Measurements from ENCODE around the gene C6orf136. TPM values are rescaled to one million over a fixed set of nuclear protein-coding genes. Genes with fewer than 3 reads are reported as not detected.

Gene C6orf136
- polyA plus RNA-seq, 1 donor (not counting 4 experiments of a cell fraction or from before 2014, with no cell fraction given): 7.8 TPM

- Histone ChIP-seq H3K79me2 (ENCODE audit: control insufficient read depth, insufficient read depth, low read length) (no peaks in the 10 kb centered on the region), H3K36me3 (ENCODE audit: control insufficient read depth in 2 of 2, extremely low read depth in 1 of 2, insufficient read depth in 2 of 2, low read length in 2 of 2) (peaks cover 12 to 17% of the 10 kb centered on the region in 2 experiments), H3K9me3 (ENCODE audit: control insufficient read depth, low read depth, low read length) (no peaks in the 10 kb centered on the region), H2AFZ (ENCODE audit: control insufficient read depth, low read length) (no peak overlapping the region), H3K4me2 (ENCODE audit: control insufficient read depth, extremely low read depth, insufficient read depth, low read depth, low read length) (no peak overlapping the region), H3K27me3 (ENCODE audit: control insufficient read depth, extremely low read depth, insufficient read depth, low read length) (no peaks in the 10 kb centered on the region), H3K4me3 (ENCODE audit: control insufficient read depth in 2 of 3, extremely low read depth in 1 of 3, insufficient read depth in 2 of 3, low read depth in 1 of 3, low read length in 3 of 3) (no peak overlapping the region), H4K20me1 (ENCODE audit: control insufficient read depth, extremely low read depth, insufficient read depth, low read length) (no peaks in the 10 kb centered on the region), H3K9ac (ENCODE audit: control insufficient read depth, extremely low read depth, insufficient read depth, low read length) (no peak overlapping the region), H3K9me1 (ENCODE audit: control insufficient read depth, extremely low read depth, insufficient read depth, low read length) (no peaks in the 10 kb centered on the region), H3K27ac (ENCODE audit: control insufficient read depth, insufficient read depth, low read length) (no peak overlapping the region), H3K4me1 (ENCODE audit: control insufficient read depth, extremely low read depth, insufficient read depth, low read length) (no peaks in the 10 kb centered on the region)
- TF ChIP-seq EZH2 (IDR thresholded peaks at IDR 0.05; ENCODE audit: low read length) (no peak), CTCF (optimal IDR thresholded peaks at IDR 0.05 in 1 of 3, IDR thresholded peaks at IDR 0.05 in 1 of 3, conservative IDR thresholded peaks at IDR 0.05 in 1 of 3; ENCODE audit: extremely low read depth in 1 of 3, insufficient read depth in 2 of 3, low read length in 3 of 3) (no peak)
- FAIRE-seq (no peak), DNase-seq (ENCODE audit: low read depth, low spot score) (no peak)
- dilution Hi-C loops (cut with MboI; ENCODE audit: extremely low pct_ligation_motif_present, low sequenced_read_pairs): no loop called here
Measured at GRCh38 chr6:30635834-30636233, 11.1 kb upstream of the C6orf136 start.

- no peak overlapping the region for H3K4me2 ChIP-seq (ENCODE audit: control insufficient read depth, extremely low read depth, insufficient read depth, low read depth, low read length)
- no peak overlapping the region for H2AFZ ChIP-seq (ENCODE audit: control insufficient read depth, low read length)
- no peak overlapping the region for H3K9ac ChIP-seq (ENCODE audit: control insufficient read depth, extremely low read depth, insufficient read depth, low read length)
- DNase-seq (ENCODE audit: low read depth, low spot score) (no peak), FAIRE-seq (no peak)
- no peaks in the 10 kb centered on the region for H3K4me1 ChIP-seq (ENCODE audit: control insufficient read depth, extremely low read depth, insufficient read depth, low read length)
- H3K79me2 ChIP-seq (ENCODE audit: control insufficient read depth, insufficient read depth, low read length): no peaks in the 10 kb centered on the region
- no peak overlapping the region for H3K27ac ChIP-seq (ENCODE audit: control insufficient read depth, insufficient read depth, low read length)
- H3K9me3 ChIP-seq (ENCODE audit: control insufficient read depth, low read depth, low read length): no peaks in the 10 kb centered on the region
- H3K36me3 ChIP-seq (ENCODE audit: control insufficient read depth in 2 of 2, extremely low read depth in 1 of 2, insufficient read depth in 2 of 2, low read length in 2 of 2): peaks cover 13 to 21% of the 10 kb centered on the region in 2 experiments
- no peaks in the 10 kb centered on the region for H3K27me3 ChIP-seq (ENCODE audit: control insufficient read depth, extremely low read depth, insufficient read depth, low read length)
- TF ChIP-seq EZH2 (IDR thresholded peaks at IDR 0.05; ENCODE audit: low read length) (no peak), CTCF (optimal IDR thresholded peaks at IDR 0.05 in 1 of 3, IDR thresholded peaks at IDR 0.05 in 1 of 3, conservative IDR thresholded peaks at IDR 0.05 in 1 of 3; ENCODE audit: extremely low read depth in 1 of 3, insufficient read depth in 2 of 3, low read length in 3 of 3) (no peak)
- no peaks in the 10 kb centered on the region for H4K20me1 ChIP-seq (ENCODE audit: control insufficient read depth, extremely low read depth, insufficient read depth, low read length)
- dilution Hi-C loops (cut with MboI; ENCODE audit: extremely low pct_ligation_motif_present, low sequenced_read_pairs): no loop called here
- H3K9me1 ChIP-seq (ENCODE audit: control insufficient read depth, extremely low read depth, insufficient read depth, low read length): peaks cover 2% of the 10 kb centered on the region
- H3K4me3 ChIP-seq (ENCODE audit: control insufficient read depth in 2 of 3, extremely low read depth in 1 of 3, insufficient read depth in 2 of 3, low read depth in 1 of 3, low read length in 3 of 3): no peak overlapping the region
Measured at GRCh38 chr6:30640481-30640880, 6.5 kb upstream of the C6orf136 start.

Measured in keratinocyte (primary cell).